NCI-H2081 (cell line): ENCODE data around the gene TMEM63B.
"Not testable (repeated sequence)": the region's sequence is repeated elsewhere in the genome, so short reads cannot be mapped to it uniquely, and the experiment has no call there.

Experiments used
- DNase-seq, 2 experiments: peaks; one replicate each; lab custom pipeline; 2025; lab: John Stamatoyannopoulos, UW

The TMEM63B gene

DNA sequence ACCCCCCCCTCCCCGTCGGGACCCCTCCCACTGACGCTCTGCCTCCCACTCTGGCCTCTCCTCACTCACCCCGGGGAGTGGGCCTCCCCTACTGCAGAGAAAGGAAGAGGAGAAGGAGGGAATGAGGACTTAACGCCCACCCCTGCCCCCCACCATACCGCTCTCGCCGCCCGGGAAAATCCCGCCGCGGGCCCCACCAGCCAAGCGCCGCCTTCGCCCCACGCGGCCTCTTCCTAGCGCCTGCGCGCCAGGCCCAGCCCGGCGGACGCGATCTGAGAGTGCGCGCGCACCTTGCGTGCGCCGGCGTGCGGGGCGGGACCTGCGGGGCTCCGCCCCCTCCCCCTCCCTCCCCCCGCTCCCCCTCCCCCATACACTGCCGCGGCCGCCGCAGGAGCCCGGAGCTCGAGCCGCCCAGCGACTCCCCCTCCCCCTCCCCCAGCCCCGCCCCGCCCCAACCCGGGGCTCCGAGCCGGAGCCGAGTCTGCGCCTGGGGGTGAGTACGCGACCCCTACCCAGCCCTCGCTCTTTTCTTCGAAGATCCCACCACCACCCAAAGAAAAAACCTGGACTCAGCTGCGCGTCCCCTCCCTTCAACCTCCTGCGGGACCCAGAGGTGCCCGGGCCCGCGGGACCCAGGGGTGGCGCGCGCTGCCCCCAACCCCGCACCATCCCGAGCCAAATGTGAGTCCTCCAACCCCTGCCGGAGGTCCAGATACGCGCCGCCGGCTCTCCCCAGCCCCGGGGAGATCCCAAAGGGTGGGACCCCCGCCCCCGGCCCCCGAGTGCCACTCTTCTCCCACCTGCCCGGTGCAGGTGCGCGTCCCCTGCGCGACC lies at the start of gene TMEM63B, which contains the start of gene MRPL14:
TSS of gene TMEM63B (plus strand) at position 369 of the 834 bp plus-strand sequence. CDS start 7,031 bp downstream, outside the sequence.
TSS of gene MRPL14 (minus strand) at position 267 of the 834 bp plus-strand sequence. CDS start 10,841 bp downstream, outside the sequence.
- DNase-seq, result peak; percentile 75 to 90

DNA sequence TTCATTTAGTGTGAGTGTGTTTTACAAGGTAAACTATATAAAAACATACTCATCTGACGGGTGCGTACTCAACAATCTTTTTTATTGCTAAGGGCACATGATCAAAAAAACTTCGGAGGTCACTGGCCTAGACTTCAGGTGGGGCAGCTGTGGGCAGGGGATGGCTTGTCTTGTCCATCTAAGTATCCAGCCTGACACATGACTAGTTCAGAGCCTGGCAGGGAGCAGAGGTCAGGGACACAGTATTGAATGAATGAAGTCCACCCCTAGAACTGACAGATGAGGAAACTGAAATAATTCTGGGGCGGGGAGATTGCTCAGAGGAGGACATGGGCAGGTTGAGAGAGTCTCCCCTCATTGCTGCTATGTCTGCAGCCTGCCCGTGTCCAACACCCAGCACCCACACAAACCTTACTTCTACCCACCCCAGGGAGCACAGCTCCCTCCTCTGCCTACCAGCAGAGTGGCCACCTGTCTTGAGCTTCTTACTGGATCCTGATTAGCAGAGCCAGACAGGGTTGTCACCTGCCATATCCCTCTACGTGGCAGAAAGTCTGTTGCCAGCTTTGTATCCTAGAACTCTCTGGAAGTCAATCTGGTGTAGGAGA lies 49.0 kb upstream of the TMEM63B start:
- no peak for DNase-seq

DNA sequence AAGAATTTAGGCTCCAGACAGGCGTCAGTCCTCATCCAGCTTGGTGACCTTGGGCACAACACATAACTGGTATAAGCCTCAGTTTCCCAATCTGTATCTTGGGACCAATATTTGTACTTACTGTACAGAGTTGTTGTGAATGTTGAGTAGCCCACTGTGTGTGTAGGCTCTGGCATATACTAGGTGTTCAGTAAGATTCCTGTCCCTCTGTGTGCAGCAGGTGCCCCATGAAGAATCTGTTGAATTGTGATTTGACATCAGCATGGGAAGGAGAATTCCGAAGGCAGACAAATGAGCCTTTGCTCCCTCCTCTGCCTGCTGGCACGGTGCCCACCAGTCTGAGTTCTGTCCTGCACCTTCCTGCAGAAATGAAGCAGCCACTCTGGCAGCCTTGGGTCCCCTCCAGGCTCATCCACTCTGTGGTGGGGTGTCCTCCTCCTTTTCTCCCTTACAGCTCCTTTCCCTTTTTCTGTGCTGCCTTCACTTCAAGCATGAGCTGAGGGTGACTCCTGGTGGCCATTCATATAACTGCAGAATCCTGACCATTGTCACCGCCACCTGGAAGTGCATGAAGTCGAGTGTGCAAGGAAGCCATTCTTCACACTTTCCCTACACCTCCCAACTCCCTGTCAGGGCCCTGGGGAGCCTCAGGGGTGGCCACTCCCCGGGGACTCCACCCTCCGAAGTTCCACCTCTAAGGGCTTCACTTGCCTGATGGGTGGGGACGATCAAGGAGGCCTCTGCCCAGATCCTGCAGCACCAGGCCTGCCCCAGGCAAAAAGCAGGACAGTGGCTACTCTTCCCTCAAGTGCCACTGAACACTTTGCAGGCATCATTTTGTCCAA lies 48.3 kb upstream of the TMEM63B start:
- no peak for DNase-seq

DNA sequence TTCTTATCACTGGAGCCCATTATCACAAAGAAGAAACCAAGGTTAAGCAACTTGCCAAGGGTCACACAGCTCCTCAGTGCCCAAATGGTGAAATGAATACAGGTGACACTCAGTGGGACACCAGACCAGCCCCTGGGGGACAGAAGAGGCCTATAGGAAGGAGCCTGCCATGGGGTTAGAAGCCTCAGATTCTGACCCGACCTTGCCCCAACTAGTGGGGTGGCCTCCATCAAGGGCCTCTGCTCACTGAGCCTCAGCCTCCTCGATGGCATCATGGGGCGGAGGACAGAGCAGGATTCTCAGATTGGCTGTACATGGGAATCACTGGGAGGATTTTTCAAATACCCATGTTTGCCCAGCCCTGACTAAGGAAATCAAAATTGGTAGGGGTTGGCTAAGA lies 47.7 kb upstream of the TMEM63B start:
- DNase-seq, result no peak

DNA sequence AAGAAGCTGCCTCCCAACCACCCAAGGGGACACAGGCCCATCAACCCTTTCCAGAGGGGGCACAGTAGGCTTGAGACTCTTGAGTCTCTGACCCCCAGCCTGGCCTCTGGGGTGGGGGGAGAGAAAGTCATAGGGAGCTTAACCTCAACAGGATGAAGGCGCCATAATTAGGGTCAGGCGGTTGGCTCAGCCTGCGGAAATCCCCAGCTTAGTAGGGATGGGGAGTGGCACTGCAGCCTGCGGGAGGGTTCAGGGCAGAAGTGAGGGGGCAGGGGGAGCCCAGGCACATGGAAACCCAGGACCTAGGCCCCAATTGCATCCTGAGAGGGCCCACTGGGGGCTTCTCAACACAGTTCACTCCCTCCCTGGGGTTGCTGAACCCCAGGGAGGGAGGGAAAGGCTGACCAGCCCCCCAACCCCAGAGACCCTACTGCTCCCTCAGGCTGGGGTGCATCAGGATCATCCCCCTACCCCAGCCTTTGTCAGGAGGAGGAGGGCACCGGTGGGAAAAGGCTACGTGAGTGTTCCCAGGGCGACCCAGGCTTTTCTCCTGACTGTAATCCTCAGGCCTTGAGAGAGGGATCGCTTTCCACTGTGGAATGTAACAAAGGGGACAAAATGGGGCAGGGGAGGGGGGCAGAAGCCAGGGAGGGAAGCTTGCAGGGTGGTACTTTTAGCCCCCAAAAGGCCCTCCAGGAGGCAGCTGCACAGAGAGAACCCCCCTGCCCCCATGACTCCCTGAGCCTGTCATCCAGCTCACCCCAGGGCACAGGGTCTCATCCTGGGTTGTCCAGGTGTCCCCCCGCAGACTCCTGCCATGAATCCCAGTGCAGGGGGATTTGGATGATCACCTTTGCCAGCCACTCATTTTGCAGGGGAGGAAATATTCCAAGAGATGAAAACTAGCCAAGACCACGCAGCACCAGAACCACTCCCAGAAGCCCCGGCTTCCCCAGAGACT lies 46.5 kb upstream of the TMEM63B start:
- no peak for DNase-seq

DNA sequence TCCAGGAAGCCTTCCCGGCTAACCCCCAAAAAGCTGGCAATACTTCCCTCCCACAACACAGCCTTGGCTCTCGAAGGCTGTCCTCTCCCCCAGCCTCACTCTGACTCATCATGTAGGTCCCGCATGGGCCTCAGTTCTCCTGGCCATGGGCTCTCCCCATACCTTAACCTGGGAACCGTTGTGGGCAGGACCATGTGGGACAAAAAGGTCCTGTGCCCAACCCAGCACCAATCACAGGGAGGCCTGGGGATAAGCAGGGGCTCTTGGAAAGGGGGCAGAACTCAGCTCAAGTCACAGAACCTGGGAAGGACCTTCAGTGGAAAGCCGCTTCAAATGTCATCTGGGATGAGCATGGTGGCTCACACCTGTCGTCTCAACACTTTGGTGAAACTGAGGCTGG lies 45.6 kb upstream of the TMEM63B start:
- DNase-seq, result no peak

DNA sequence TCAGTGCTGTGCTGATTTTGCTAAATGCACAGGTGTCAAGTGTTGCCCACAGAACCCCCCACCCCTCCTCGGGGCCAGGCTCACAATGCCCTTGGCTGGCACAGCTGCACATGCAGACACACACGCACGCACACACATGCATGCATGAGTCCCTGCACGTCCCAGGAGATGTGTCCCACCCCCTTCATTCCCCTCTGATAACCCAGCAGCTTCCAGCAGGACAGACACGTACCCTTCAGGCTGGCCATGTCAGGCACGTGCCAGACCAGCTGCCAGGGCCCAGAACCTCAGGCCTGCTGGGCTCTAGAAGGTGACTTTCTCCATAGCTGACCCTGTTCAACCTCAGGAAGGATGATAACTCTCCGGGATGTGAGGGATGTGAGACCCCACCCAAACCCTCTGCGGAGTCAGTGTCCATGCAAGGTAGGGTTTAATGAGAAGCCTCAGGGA lies 44.5 kb upstream of the TMEM63B start:
- no peak for DNase-seq

DNA sequence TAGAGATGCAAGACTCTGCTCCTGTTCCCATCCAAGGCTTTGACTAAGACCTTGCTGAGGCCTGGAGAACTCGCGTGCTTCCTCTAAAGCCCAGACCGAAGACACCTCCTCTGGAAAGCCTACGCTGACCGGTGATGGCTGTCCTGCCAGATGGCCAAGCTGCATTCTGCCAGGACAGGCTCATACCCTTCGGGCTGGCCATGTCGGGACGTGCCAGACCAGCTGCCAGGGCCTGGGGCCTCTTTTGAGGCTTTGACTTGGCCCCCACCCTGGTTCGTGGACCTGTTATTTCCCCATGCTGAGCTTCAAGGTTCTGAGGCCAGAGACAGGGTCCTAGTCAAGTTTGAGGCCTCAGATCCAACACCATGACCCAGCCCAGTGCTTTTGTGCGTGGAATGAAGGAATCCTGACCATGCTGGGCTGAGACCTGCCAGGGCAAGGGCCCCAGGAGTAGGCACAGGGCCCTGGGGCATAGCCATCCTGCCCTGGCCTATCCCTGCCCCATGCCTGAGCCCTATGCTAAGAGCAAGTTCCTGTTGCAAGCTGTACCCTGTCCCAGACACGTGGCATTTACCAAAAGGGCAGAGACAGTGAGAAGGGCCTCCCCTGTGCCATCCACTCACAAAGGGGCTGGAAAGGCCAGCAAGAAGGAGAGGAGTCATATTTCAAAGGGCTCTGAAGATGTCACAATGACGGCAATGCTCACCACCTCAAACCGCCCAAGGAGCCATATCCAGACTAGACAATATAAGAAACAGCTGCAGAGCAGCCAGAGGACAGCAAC lies 42.9 kb upstream of the TMEM63B start:
- DNase-seq, result no peak

DNA sequence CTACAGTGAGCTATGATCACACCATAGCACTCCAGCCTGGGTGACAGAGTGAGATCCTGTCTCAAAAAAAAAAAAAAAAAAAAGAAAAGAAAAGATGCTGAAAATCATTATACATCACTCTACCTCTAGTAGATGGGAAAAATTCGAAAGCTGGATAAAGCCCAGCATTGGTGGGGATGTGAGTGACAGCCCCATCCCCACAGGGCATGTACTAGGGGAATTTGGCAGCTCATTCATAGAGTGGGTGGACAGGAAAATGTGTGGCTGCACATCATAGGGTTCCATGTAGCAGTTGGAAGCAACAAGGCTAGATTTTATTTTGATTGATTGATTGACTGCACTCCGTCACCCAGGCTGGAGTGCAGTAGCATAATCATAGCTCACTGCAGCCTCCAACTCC lies 42.1 kb upstream of the TMEM63B start:
- no peak for DNase-seq

DNA sequence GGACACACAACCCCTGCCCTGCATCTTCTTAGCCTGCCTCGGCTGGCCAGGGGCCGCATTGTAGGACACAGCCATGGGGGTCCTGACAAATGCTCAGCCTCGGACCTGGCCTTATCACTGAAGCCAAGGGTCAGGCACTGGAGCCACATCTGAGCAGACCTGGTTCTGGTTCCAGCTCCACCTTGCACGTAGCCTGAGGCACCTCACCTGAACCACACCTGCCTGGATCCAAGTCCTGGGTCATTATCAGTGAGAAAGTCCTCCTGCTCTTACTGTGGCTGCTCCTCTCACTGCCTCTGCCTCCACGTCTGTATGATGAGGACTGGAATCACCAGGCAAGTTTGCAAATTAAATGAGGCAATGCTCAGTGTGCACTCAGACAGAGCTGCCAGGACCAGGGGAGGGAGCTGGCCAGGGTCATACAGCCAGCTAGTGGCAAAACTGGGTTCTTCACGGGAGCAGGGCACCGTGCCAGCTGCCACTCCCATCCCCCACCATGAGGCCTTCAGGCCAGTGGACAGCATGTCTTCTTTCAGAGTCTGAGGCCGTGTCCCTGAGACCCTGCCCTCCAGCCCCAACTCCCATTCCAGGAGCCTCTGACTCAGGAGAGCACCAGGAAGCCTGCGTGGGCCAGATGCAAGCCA lies 40.3 kb upstream of the TMEM63B start:
- DNase-seq, result no peak

DNA sequence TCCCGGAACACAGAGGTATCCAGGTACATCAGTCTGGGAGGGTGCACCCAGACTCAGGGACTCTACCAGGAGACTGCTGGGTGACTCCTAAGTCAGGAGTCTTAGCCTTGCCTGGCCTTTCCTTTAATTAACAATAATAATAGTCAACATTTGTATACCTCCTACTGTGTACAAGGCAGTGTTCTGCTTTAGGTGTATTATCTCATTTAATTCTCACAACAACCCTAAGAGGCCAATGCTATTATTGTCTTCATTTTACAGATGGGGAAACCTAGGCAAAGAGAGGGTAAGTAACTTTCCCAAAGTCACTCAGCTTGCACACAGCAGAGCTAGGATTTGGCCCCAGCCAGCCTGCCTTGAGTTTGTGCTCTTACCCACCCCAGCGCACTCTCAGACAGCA lies 39.7 kb upstream of the TMEM63B start:
- no peak for DNase-seq

DNA sequence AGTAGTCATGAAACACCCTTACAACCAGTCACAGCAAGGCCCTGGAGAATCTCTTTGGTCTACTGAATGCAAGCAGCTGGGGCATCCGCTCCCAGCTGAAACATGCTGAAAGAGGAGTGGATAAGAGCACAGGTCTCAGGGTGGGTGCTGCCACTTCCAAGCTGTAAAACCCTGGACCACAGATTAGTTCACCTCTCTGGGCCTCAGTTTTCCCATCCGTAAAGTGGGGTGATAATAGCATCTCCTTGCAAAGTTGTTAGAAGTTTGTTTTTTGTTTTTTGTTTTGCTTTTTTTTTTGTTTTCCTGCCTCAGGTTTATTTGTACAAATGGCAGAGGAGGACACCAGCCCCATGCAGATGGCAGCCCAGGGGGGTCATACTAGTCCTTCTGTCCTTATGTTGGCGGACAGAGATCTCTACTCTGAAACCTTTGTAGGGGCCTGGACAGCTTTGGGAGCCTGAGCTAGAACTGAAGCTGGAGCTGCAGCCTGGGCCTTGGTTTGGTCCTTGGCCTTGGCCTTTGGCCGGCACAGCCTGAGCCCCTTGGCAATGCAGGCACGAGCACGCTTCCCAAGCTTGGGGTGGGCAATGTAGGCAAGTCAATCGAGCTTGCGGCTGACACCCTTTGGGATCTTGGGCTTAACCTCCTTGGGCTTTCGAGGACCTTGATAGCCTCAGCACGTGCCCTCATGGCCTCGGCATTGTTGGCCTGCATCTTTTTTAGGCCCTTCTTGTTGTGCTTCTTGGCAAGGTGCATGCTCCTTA lies 38.3 kb upstream of the TMEM63B start:
- DNase-seq, result no peak

DNA sequence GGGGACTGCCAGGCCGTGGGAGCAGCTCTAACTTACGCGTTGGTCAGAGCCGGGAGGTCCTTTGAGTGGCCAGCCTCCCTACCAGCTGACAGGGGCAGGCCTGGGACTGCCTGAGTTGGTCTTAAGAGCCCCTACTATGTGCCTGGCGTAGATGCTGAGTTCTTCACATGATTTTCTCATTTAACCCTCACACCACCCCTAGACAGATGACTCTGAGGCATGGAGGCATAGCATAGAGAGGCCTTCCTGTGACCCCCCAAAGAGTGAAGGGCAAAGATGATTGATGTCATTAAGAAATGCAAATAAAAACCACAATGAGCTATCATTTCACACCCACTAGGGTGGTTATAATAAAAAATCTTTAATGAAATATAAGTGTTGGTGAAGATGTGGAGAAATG lies 36.9 kb upstream of the TMEM63B start:
- DNase-seq, result no peak

DNA sequence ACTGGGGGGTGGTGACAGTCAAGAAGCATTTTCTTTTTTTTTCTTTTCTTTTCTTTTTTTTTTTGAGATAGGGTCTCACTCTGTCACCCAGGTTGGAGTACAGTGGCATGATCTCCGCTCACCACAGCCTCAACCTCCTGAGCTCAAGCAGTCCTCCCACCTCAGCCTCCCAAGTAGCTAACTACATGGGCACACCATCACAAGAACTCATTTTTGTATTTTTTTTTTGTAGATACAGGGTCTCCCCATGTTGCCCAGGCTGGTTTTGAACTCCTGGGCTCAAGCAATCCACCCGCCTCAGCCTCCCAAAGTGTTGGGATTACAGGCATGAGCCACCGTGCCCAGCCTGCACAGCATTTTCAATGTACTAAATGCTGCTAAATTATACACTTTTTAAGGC lies 36.0 kb upstream of the TMEM63B start:
- not testable (repeated sequence) for DNase-seq

DNA sequence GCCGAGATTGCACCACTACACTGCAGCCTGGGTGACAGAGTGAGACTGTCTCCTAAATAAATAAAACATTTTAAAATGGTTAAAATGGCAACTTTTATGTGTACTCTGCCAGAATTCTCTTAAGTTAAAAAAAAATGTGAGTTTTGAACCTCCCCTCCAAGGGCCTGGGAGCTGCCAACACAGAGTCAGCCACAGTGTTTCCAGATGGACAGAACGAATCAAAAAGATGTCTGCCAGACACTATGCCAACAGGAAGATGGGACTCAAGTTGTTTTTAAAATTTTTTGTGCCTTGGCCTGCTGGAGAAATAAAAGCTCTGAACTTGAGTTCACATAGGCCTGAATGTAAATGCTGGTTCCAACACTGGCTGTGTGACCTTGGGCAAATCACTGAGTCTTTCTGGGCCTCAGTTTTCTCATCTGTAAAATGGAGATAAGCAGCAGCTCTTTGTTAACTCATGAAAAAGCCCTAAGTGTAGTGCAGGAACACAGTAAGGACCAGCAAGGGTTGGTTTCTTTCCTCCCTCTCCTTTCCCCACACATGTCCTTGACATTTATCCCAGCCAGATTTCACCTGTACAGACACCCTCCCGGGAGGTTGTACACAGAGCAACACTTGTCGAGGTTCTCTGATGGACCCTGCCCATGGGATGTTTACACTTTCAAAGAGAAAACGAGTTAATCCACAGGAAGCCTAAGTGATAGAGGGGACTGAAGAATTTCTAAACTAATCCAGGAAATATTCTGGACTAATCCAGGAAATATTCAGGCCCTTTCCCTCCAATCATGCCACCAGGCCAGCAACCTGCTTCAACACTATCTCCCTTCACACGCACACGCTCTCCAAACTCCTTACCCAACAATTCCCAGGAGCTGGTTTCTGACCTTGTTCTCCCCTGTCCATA lies 35.1 kb upstream of the TMEM63B start:
- no peak for DNase-seq

DNA sequence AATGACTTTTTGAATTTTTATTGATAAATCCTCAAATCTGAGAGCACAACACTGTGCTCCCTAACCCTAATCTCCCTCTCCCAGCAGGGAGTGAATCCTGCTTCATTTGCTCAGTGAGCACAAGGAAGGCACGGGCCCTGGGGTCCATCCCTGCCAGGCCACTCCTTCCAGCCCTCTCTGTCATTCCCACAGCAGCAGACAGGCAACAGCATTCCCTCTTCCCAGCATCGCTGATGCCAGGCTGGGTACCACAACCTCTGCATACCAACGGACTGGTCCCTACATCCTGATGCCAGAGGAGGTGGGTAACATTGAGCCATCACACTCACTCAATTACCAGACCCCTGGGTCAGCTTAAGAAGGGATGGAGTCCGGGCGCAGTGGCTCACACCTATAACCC lies 34.3 kb upstream of the TMEM63B start:
- no peak for DNase-seq

DNA sequence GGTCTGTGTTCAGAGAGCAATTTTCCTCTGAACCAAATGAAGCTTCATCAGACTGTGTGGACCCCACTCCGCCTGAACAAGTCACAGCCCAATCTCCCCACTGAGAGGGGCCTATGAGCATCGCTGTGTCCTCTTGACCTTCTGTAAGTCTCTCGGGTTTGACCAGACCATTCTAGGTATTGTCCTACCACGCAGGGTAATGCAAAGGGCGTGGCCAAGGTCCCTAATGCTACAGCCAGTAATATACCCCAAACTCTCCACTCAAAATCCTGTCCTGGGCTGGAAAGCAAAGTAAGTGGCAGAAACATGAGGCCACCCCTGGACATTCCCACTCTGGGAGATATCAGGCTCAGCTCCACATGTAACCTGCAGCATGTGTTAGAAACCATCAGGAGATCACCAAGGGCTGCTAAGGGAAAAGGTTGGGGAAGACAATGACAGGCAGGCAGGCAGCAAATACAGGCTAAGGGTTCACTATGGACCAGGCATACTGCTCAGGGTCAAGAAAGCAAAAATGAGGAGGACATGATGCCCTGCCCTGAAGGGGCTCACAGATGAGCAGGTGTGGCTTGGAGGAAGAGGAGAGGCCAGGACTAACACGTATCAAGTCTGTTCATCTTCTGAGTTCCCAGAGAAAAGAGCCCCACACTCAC lies 33.5 kb upstream of the TMEM63B start:
- no peak for DNase-seq
